Endodermal cell (in vitro differentiated cells): ENCODE data around the gene HMCN2. TPM values are rescaled to one million over a fixed set of nuclear protein-coding genes. Genes with fewer than 3 reads are reported as not detected.

Source experiments
- DNase-seq: peaks from one replicate; pipeline ENCODE4 v3.0.0-alpha.2; 2017
- H3K27ac ChIP-seq: 2 replicates; pipeline ENCODE4 v1.5.1; 2013; ENCODE audit warnings: mild to moderate bottlenecking, low read depth, low read length, moderate library complexity
- H3K27me3 ChIP-seq: 2 replicates; pipeline ENCODE4 v1.6.1; 2013; ENCODE audit warnings: mild to moderate bottlenecking, low read length, moderate library complexity; ENCODE audit not compliant: insufficient read depth, control insufficient read depth, poor library complexity, severe bottlenecking
- H3K36me3 ChIP-seq: 2 replicates; pipeline ENCODE4 v1.7.0; 2013; ENCODE audit warnings: mild to moderate bottlenecking, low read length, moderate library complexity; ENCODE audit not compliant: control insufficient read depth, insufficient read depth
- H3K4me1 ChIP-seq: one replicate; pipeline ENCODE4 v1.7.0; 2013; ENCODE audit warnings: low read length; ENCODE audit not compliant: control insufficient read depth, insufficient read depth
- H3K4me3 ChIP-seq: 2 replicates; pipeline ENCODE4 v1.5.1; 2013; ENCODE audit warnings: mild to moderate bottlenecking, low read length, moderate library complexity
- H3K9ac ChIP-seq: 2 replicates; pipeline ENCODE4 v1.6.1; 2013; ENCODE audit warnings: mild to moderate bottlenecking, low read length, moderate library complexity; ENCODE audit not compliant: poor library complexity, severe bottlenecking; ENCODE audit errors: extremely low read depth
- H3K9me3 ChIP-seq: 2 replicates; pipeline ENCODE4 v1.6.1; 2013; ENCODE audit warnings: mild to moderate bottlenecking, low read length, moderate library complexity; ENCODE audit not compliant: control insufficient read depth
- H3K27ac Mint-ChIP-seq: 2 replicates; pipeline ENCODE4 v1.8.0; 2020; ENCODE audit warnings: mixed read lengths
- H3K27me3 Mint-ChIP-seq: 2 replicates; pipeline ENCODE4 v1.8.0; 2021; ENCODE audit warnings: mild to moderate bottlenecking, mixed read lengths; ENCODE audit not compliant: insufficient read depth
- H3K36me3 Mint-ChIP-seq: 2 replicates; pipeline ENCODE4 v1.8.0; 2020; ENCODE audit warnings: low read depth, mixed read lengths
- H3K4me1 Mint-ChIP-seq: 2 replicates; pipeline ENCODE4 v1.8.0; 2020; ENCODE audit warnings: mixed read lengths
- H3K4me3 Mint-ChIP-seq: 2 replicates; pipeline ENCODE4 v1.8.0; 2020; ENCODE audit warnings: mild to moderate bottlenecking, moderate library complexity, mixed read lengths
- H3K9me3 Mint-ChIP-seq: 2 replicates; pipeline ENCODE4 v1.8.0; 2020; ENCODE audit warnings: mild to moderate bottlenecking, mixed read lengths
- WGBS, 2 experiments: methylation state at CpG; one replicate each; pipeline versions ENCODE4 v1.1.5 to v1.1.7; 2013; ENCODE audit warnings: missing lambda C conversion rate in 2 of 2, mixed read lengths in 1 of 2; ENCODE audit not compliant: insufficient coverage in 1 of 2, insufficient read length in 1 of 2; 5-methylcytosine and 5-hydroxymethylcytosine counted together
- total RNA-seq, 2 donors: library from RNA; stranded (reverse); fragmentation: NEBNext Ultra II Directional in 1 of 2; extraction: Animal tissue kit (Norgen Biotek cat#: 25700) in 1 of 2; gene quantifications; 2 replicates in 1 of 2; 3 replicates in 1 of 2; pipeline ENCODE4 v1.2.1, GENCODE V29; 2021
- TF ChIP-seq, protein P1 (sequence below): fragments of 200-600 bp; sonication (generic); conservative IDR thresholded peaks from 2 replicates; pipeline ENCODE4 v1.5.0; 2021; ENCODE audit warnings: antibody characterized with exemption, mild to moderate bottlenecking

The HMCN2 gene
- total RNA-seq, 2 donors from 2014 or later, result 3.3 to 3.9 TPM

- Histone ChIP-seq H3K9me3 (no peaks in the 10 kb centered on the region), H3K27ac (no peak overlapping the region), H3K27me3 (no peaks in the 10 kb centered on the region), H3K4me3 (no peak overlapping the region), H3K36me3 (no peaks in the 10 kb centered on the region), H3K4me1 (peaks cover 4% of the 10 kb centered on the region), H3K9ac (no peak overlapping the region)
- Mint-ChIP-seq H3K27ac (peak overlapping the region; percentile 55), H3K36me3 (no peaks in the 10 kb centered on the region), H3K4me3 (no peak overlapping the region), H3K9me3 (no peaks in the 10 kb centered on the region), H3K4me1 (peaks cover 27% of the 10 kb centered on the region), H3K27me3 (no peaks in the 10 kb centered on the region)
- WGBS, 2 experiments, result 61 to 79% methylated on average over 6 to 8 of the region's 8 CpGs
- TF ChIP-seq, protein P1, sequence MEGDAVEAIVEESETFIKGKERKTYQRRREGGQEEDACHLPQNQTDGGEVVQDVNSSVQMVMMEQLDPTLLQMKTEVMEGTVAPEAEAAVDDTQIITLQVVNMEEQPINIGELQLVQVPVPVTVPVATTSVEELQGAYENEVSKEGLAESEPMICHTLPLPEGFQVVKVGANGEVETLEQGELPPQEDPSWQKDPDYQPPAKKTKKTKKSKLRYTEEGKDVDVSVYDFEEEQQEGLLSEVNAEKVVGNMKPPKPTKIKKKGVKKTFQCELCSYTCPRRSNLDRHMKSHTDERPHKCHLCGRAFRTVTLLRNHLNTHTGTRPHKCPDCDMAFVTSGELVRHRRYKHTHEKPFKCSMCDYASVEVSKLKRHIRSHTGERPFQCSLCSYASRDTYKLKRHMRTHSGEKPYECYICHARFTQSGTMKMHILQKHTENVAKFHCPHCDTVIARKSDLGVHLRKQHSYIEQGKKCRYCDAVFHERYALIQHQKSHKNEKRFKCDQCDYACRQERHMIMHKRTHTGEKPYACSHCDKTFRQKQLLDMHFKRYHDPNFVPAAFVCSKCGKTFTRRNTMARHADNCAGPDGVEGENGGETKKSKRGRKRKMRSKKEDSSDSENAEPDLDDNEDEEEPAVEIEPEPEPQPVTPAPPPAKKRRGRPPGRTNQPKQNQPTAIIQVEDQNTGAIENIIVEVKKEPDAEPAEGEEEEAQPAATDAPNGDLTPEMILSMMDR, result peak; percentile 49
- DNase-seq, result peak; percentile 67
Observed at GRCh38 chr9:130368631-130369103, 103.1 kb downstream of the HMCN2 start.

DNA sequence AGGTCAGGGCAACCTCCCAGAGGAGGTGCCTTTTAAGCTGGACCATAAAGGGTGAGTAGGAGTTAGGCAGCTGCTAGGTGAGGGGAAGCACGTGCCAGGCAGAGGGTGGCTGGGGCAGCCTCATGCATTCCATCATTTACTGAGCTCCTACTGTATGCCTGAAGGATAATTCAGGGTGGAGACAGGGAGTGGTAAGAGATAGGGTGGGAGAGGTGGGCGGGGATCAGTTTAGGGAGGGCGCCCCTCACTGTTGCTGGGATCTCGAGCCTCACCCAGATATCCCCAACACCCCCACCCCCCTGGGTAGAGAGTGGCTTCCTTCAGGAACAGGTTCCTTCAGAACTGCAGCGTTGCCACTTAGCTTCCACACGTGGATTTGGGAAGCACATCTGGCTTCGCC, 104.7 kb downstream of the HMCN2 start:
- 68 to 87% methylated on average over 3 to 5 of the region's 7 CpGs for WGBS, 2 experiments
- H3K4me1 ChIP-seq, result peaks cover 4% of the 10 kb centered on the region
- Mint-ChIP-seq H3K4me3 (no peak overlapping the region), H3K4me1 (peaks cover 27% of the 10 kb centered on the region), H3K36me3 (no peaks in the 10 kb centered on the region), H3K27me3 (no peaks in the 10 kb centered on the region), H3K9me3 (no peaks in the 10 kb centered on the region), H3K27ac (no peak overlapping the region)
- no peak overlapping the region for H3K4me3 ChIP-seq
- no peak overlapping the region for H3K27ac ChIP-seq
- H3K27me3 ChIP-seq, result no peaks in the 10 kb centered on the region
- TF ChIP-seq, protein P1, result no peak
- no peaks in the 10 kb centered on the region for H3K36me3 ChIP-seq
- no peaks in the 10 kb centered on the region for H3K9me3 ChIP-seq
- no peak overlapping the region for H3K9ac ChIP-seq
- DNase-seq, result no peak

- H3K4me1 ChIP-seq, result peaks cover 4% of the 10 kb centered on the region
- no peaks in the 10 kb centered on the region for H3K36me3 ChIP-seq
- Mint-ChIP-seq H3K36me3 (no peaks in the 10 kb centered on the region), H3K27me3 (no peaks in the 10 kb centered on the region), H3K9me3 (no peaks in the 10 kb centered on the region), H3K4me3 (no peak overlapping the region), H3K27ac (peak overlapping the region; percentile 65), H3K4me1 (peaks cover 27% of the 10 kb centered on the region)
- H3K27ac ChIP-seq, result no peak overlapping the region
- DNase-seq, result no peak
- no peak overlapping the region for H3K4me3 ChIP-seq
- H3K9ac ChIP-seq, result no peak overlapping the region
- 90 to 93% methylated on average over 2 to 3 of the region's 3 CpGs for WGBS, 2 experiments
- H3K9me3 ChIP-seq, result no peaks in the 10 kb centered on the region
- TF ChIP-seq, protein P1, result no peak
- H3K27me3 ChIP-seq, result no peaks in the 10 kb centered on the region
Observed at GRCh38 chr9:130371196-130371966, 105.8 kb downstream of the HMCN2 start.
